T-helper 2 cell (primary cell): ENCODE data around the gene PXT1.

Experiments used
- DNase-seq, 5 experiments: peaks; one replicate each; pipeline versions ENCODE4 v3.0.0 to v3.0.0-alpha.2; 2012 to 2022

Gene PXT1

DNA sequence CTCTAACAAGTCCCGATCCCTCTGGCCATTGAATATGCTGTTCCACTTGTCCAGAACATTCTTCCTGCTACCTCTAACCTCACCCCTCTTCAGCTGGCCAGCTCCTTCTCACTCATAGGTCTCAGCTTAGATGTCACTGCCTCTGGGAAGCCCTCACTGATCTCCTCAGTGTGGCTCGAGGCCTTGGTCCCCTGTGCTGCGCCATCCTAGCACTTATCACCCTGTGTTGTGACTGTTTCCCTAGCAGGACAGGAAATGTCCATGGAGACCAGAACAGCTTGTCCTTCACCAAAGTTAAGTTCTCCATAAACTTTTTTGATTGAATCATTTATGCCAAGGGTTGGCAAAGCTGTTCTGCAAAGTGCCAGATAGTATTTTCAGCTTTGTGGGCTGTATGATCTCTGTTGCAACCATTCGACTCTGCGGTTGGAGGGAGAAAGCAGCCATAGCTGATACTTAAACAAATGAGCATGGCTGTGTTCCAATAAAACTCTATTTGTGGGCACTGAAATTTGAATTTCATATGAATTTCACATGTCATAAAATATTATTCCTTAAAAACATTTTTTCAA, 99.5 kb downstream of the PXT1 start:
- DNase-seq = no peak

DNA sequence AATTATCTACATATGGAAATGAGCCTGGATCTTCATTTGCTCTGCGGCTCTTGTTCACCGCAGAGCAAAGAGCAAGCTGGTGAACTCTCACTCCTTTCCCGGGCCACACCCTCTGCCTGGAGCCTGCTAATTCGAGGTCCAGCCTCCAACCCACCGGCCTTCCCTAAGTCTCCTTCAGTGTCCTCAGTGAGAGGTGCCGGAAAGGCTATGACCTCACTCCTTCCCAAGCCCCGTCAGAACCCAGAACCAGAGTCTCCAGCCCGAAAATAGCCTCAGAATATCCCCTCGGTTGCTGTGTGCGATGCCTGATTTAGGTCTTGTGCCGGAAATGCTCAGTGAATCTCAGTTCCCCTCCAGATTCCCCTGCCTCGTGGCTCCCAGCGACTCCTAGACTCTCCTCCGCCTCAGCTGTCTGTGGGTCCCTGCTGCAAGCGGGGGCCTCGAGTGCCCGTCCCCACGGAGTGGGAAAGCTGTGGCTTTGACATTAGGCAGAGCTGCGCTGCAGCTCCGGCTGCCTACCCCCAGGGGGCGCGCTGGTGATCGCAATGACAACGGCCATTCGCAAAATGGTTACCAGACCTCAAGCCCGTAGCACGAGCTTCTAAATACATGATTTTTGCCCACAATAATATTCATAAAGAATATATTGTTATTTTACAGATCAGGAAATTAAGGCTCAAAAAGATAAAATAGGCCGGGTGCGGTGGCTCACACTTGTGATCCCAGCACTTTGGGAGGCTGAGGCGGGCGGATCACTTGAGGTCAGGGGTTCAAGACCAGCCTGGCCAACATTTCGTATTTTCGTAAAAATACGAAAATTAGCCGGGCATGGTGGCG, 101.8 kb downstream of the PXT1 start:
- peak; percentile 41 to 64 (median 62) for DNase-seq
